OCI-LY7 (cell line): Measurements from ENCODE around the gene WWOX. TPM values are rescaled to one million over a fixed set of nuclear protein-coding genes. Genes with fewer than 3 reads are reported as not detected.

Source experiments
- BruUV-seq: library from RNA; stranded (reverse); fragments of 400-500 nt; replicated peaks from 2 replicates; lab custom pipeline; 2021; lab: Mats Ljungman, UMichigan
- CTCF ChIA-PET: fragments of 300-600 bp; sonication (Branson Sonifier 250); formaldehyde crosslinking; loops from one replicate; lab custom pipeline; 2022; ENCODE audit warnings: antibody characterized with exemption; ENCODE audit not compliant: unreplicated experiment; lab: Charles Lee
- POLR2A ChIA-PET: fragments of 300-600 bp; sonication (Branson Sonifier 250); formaldehyde crosslinking; loops from one replicate; lab custom pipeline; 2022; ENCODE audit warnings: antibody characterized with exemption; lab: Charles Lee
- DNase-seq: peaks from one replicate; pipeline ENCODE4 v3.0.0-alpha.2; 2015; ENCODE audit warnings: low spot score
- H2AFZ ChIP-seq: fragments of 200-600 bp; sonication (generic), shearing (Covaris generic); 2 replicates; pipeline ENCODE4 v1.6.1; 2014; ENCODE audit warnings: mild to moderate bottlenecking, antibody characterized with exemption, low read length, moderate library complexity
- H3K27ac ChIP-seq: fragments of 200-600 bp; sonication (generic); 2 replicates; pipeline ENCODE4 v1.5.1; 2014; ENCODE audit warnings: mixed run types, low read depth, mild to moderate bottlenecking, moderate library complexity, low read length, inconsistent platforms; ENCODE audit not compliant: poor library complexity, severe bottlenecking
- H3K36me3 ChIP-seq: fragments of 200-600 bp; sonication (generic); 2 replicates; pipeline ENCODE4 v1.6.1; 2014; ENCODE audit warnings: mild to moderate bottlenecking, antibody characterized with exemption, low read length, moderate library complexity, mixed read lengths; ENCODE audit not compliant: insufficient read depth
- H3K4me1 ChIP-seq: fragments of 200-600 bp; sonication (generic); 2 replicates; pipeline ENCODE4 v1.5.1; 2014; ENCODE audit warnings: mild to moderate bottlenecking, low read length; ENCODE audit not compliant: insufficient read depth, poor library complexity, severe bottlenecking
- H3K4me2 ChIP-seq: fragments of 200-600 bp; sonication (generic); 2 replicates; pipeline ENCODE4 v1.6.1; 2014; ENCODE audit warnings: mild to moderate bottlenecking, low read length
- H3K4me3 ChIP-seq: fragments of 200-600 bp; sonication (generic); 2 replicates; pipeline ENCODE4 v1.5.1; 2014; ENCODE audit warnings: mild to moderate bottlenecking, low read depth, low read length; ENCODE audit not compliant: poor library complexity, severe bottlenecking
- H3K79me2 ChIP-seq: fragments of 200-600 bp; sonication (generic); 2 replicates; pipeline ENCODE4 v1.6.1; 2016; ENCODE audit warnings: low read depth, mild to moderate bottlenecking, low read length, moderate library complexity, mixed read lengths; ENCODE audit not compliant: insufficient read depth
- H3K9me2 ChIP-seq: fragments of 200-600 bp; sonication (generic); 2 replicates; pipeline ENCODE4 v1.6.1; 2016; ENCODE audit warnings: mild to moderate bottlenecking, low read length, mixed read lengths; ENCODE audit not compliant: insufficient read depth
- H3K9me3 ChIP-seq: fragments of 200-600 bp; sonication (generic); 2 replicates; pipeline ENCODE4 v1.6.1; 2014; ENCODE audit warnings: mild to moderate bottlenecking, mixed run types, low read length, mixed read lengths
- H4K20me1 ChIP-seq: fragments of 200-600 bp; sonication (generic); 2 replicates; pipeline ENCODE4 v1.6.1; 2014; ENCODE audit warnings: mild to moderate bottlenecking, antibody characterized with exemption, low read length, moderate library complexity, mixed read lengths; ENCODE audit not compliant: insufficient read depth
- EZH2phosphoT487 ChIP-seq: fragments of 200-600 bp; sonication (generic); IDR thresholded peaks from 2 replicates; pipeline ENCODE4 v1.6.1; 2018; ENCODE audit warnings: low read depth, borderline replicate concordance, mild to moderate bottlenecking, mixed run types, antibody characterized with exemption, low read length, moderate library complexity, mixed read lengths
- intact Hi-C: fragments of 100-400 bp; cut with micrococcal nuclease; formaldehyde crosslinking; loops from one replicate; pipeline ENCODE4 v1.10.0; 2022; ENCODE audit not compliant: unreplicated experiment
- total RNA-seq, 2 experiments: library from RNA; depleted of rRNA in 1 of 2; stranded (reverse); fragments of >200 nt in 1 of 2; shearing (Covaris generic) in 1 of 2; gene quantifications; 2 replicates each; pipeline ENCODE4 v1.2.3, GENCODE V29; 2014 to 2022
- TF ChIP-seq, protein P1 (sequence below): fragments of 200-600 bp; sonication (generic); conservative IDR thresholded peaks from 2 replicates; pipeline ENCODE4 v1.5.1; 2014; ENCODE audit warnings: mild to moderate bottlenecking, antibody characterized with exemption, low read length, moderate library complexity, mixed read lengths

Gene WWOX
- total RNA-seq, 2 experiments from 2014 or later: 40.2 to 47.6 TPM

DNA sequence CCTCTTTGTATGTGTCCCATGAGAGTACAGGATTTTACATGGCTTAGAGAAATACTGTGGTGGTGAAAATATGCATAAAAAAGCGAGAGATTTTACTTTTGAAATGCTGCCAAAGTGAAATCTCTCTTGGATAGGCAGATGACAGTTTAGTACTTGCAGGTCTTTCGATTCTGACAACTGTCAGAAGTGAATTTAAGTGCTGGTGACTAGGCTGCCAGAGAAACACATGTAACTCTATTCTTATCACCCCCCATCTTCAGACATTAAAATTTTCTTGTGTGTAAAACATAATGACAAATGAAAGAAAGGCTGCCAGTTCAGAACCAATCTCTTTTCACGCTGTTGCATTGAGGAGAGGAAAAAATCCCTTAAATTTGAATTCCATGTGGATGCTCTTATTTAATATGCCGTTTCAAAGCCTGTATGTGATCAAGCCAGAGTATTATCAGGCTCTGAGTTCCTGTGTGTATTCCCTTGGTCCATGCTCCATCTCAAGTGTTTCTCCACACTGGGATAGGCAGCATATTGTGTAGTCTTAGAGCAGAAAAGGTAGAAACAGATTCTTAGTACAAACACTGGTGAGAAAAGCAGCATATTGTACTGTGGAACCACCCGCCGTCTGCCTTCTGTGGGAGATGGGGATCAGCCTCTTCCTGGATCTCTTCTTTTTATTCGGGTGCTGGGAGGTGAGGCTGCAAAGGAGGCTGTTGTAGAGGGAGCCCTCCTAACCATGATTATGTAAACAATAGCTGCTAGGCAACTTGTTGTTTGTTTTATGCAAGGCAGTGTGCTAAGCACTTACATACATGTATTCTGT is 291.3 kb downstream of the WWOX start:
- no peak for DNase-seq
- Histone ChIP-seq H3K9me3 (no peaks in the 10 kb centered on the region), H3K4me1 (no peaks in the 10 kb centered on the region), H3K79me2 (no peaks in the 10 kb centered on the region), H3K4me3 (no peak overlapping the region), H4K20me1 (no peaks in the 10 kb centered on the region), H3K36me3 (no peaks in the 10 kb centered on the region; the same call in 1 of the 2 replicates), H2AFZ (no peak overlapping the region), H3K27ac (no peak overlapping the region), H3K4me2 (no peak overlapping the region), H3K9me2 (no peaks in the 10 kb centered on the region)
- BruUV-seq: no TSS peak
- TF ChIP-seq, protein P1, sequence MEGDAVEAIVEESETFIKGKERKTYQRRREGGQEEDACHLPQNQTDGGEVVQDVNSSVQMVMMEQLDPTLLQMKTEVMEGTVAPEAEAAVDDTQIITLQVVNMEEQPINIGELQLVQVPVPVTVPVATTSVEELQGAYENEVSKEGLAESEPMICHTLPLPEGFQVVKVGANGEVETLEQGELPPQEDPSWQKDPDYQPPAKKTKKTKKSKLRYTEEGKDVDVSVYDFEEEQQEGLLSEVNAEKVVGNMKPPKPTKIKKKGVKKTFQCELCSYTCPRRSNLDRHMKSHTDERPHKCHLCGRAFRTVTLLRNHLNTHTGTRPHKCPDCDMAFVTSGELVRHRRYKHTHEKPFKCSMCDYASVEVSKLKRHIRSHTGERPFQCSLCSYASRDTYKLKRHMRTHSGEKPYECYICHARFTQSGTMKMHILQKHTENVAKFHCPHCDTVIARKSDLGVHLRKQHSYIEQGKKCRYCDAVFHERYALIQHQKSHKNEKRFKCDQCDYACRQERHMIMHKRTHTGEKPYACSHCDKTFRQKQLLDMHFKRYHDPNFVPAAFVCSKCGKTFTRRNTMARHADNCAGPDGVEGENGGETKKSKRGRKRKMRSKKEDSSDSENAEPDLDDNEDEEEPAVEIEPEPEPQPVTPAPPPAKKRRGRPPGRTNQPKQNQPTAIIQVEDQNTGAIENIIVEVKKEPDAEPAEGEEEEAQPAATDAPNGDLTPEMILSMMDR: no peak
- ChIA-PET POLR2A (interaction anchor here (0.6 kb wide), 1 partner anchor 425 kb away, joined by 5 read pairs; no protein-coding TSS in a partner anchor), CTCF (no interaction called here)
- intact Hi-C loops: no loop called here

DNA sequence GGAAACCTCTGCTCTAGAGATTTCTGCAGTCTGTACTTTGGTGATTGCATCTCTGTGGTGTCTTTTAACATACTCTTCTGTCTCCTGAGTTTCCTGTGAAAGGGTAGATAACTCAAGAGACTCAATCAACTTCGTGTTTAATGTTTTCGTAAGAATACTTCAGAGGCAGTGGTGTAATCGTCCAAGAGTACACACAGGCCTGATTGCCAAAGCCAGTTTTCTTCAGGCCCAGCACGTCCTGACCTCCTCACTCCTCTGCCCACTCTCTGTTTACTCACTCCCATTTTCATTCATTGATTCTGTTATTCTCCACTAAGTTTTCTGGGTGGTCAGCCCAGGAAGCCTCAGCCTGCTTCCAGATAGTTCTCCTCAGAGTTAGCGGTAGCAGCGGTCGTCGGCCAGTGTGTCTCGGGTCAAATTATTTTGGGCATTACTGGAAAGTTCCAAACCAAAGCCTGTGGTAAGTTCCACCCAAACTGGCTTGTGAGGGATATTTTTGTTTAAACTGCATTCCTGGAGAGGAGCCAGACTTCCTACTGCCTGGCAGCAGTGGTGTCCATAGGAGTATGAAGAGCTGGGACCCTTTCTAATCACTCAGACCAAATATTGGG is 293.2 kb downstream of the WWOX start:
- no peak overlapping the region for H3K4me2 ChIP-seq
- ChIA-PET POLR2A (interaction anchor here (0.6 kb wide), 1 partner anchor 34 kb away, joined by 4 read pairs; no protein-coding TSS in a partner anchor), CTCF (no interaction called here)
- H3K79me2 ChIP-seq: no peaks in the 10 kb centered on the region
- H3K4me3 ChIP-seq: no peak overlapping the region
- H3K27ac ChIP-seq: no peak overlapping the region
- H4K20me1 ChIP-seq: no peaks in the 10 kb centered on the region
- DNase-seq: no peak
- no peak for TF ChIP-seq EZH2phosphoT487
- TF ChIP-seq, protein P1: no peak
- no peaks in the 10 kb centered on the region for H3K9me2 ChIP-seq
- H3K4me1 ChIP-seq: no peaks in the 10 kb centered on the region
- intact Hi-C loops: no loop called here
- H3K36me3 ChIP-seq: no peaks in the 10 kb centered on the region; the same call in 1 of the 2 replicates
- BruUV-seq: no TSS peak
- no peak overlapping the region for H2AFZ ChIP-seq
- H3K9me3 ChIP-seq: no peaks in the 10 kb centered on the region

DNA sequence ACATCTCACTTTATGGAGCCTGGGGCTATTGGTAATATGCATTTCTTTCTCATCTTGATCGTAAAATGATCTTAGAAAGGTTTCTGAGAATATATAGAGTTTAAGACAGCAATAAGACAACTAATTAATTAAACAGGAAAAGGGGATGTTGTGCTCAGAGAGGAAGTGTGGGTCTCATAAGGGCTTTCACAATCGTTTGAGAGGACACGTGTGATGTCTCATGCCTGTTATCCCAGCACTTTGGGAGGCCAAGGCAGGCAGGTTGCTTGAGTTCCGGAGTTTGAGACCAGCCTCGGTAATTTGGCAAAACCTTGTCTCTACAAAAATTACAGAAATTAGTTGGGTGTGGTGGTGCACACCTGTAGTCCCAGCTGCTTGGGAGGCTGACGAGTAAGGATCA is 295.6 kb downstream of the WWOX start:
- H3K4me1 ChIP-seq: no peaks in the 10 kb centered on the region
- no peak overlapping the region for H3K4me3 ChIP-seq
- POLR2A ChIA-PET: no interaction called here
- intact Hi-C loops: no loop called here
- no peak overlapping the region for H2AFZ ChIP-seq
- no peaks in the 10 kb centered on the region for H3K36me3 ChIP-seq
- no peaks in the 10 kb centered on the region for H3K79me2 ChIP-seq
- no TSS peak for BruUV-seq
- no peaks in the 10 kb centered on the region for H3K9me2 ChIP-seq
- no peaks in the 10 kb centered on the region for H4K20me1 ChIP-seq
- H3K27ac ChIP-seq: no peak overlapping the region
- TF ChIP-seq EZH2phosphoT487: no peak
- TF ChIP-seq, protein P1: no peak
- H3K4me2 ChIP-seq: no peak overlapping the region
- no peaks in the 10 kb centered on the region for H3K9me3 ChIP-seq
- CTCF ChIA-PET: no interaction called here
- DNase-seq: no peak
